ENCODE results near the gene STX17.
"Not testable (repeated sequence)": the region's sequence is repeated elsewhere in the genome, so short reads cannot be mapped to it uniquely, and the experiment has no call there.

Gene STX17

DNA sequence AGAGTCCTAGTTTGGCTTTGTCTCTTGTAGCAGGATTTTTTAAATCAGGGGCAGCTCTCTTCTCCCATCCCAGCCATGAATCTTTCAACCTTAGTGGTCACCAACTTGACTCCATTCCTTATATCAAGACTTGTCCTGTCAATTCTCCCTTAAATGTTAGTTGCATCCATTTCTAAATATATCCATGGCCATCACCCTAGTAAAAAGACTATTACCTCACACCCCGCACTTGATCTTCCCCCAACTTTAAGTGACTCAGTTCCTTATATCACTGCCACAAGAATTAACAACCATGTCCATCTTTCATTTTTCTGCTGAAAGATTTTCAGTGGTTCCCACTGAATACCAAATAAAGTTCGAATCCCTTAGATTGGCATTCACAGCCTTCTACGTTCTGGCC lies 67.0 kb downstream of the STX17 start:
- no peak for DNase-seq

- no peak for DNase-seq
Measured at GRCh38 chr9:99977033-99977792, 70.8 kb downstream of the STX17 start.

- DNase-seq: no peak
Measured at GRCh38 chr9:99978221-99978620, 71.8 kb downstream of the STX17 start.

- DNase-seq: no peak
Measured at GRCh38 chr9:99980598-99980997, 74.1 kb downstream of the STX17 start.

DNA sequence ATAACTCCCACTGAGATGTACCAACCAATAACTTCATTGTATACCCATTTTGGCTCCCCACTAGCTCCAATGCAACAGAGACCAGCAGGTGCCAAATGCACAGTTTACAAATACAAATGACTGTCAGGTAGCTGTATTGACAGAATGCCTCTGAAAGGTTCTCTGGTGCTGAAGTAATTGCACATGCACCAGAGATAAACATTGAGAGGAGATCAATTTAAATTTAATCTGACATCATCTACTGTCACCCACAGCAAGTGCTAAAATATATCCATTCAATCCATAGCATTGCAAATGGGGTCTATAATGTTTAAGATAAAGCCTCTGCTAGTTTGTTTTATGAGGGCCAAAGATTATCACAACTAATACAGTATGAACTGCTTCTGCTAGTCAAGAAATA lies 80.2 kb downstream of the STX17 start:
- no peak for DNase-seq

- DNase-seq: not testable (repeated sequence)
Measured at GRCh38 chr9:99990508-99990907, 84.1 kb downstream of the STX17 start.

- no peak for DNase-seq
Measured at GRCh38 chr9:99998266-99998665, 91.8 kb downstream of the STX17 start.

- DNase-seq: no peak
Measured at GRCh38 chr9:99998866-99999265, 92.4 kb downstream of the STX17 start.

GRCh38 chr9:99999797-100000196 lies 93.3 kb downstream of the STX17 start:
- no peak for DNase-seq

DNA sequence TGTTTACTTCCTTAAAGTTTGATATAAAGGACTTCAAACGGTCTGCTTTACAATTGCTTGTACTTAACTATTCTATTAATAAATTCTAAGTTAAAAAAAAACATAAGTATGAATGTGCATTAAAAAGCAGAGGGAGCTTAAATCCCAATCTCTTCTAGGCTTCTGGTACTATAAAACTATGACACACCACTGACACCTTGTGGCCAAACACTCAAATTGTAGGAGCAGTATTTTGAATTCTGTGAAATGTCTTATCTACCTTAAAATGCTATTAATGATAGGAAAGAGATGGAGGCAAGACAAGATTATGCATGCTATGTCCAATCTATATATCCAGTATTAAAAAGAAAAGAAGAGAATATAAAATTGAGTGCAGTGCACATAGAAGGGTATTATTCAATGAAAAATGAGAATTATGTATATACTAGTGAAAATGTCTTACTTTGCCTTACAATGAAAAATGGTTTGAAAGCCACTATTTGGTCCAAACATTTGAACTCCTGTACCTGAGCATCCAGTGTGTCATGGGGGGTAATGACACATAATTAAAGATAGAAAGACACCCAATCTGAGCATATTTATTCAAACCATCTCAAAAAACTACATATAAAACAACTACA lies 104.7 kb downstream of the STX17 start:
- no peak for DNase-seq

- no peak for DNase-seq
Measured at GRCh38 chr9:100012279-100012678, 105.8 kb downstream of the STX17 start.

GRCh38 chr9:100013573-100013972 lies 107.1 kb downstream of the STX17 start:
- no peak for DNase-seq

DNA sequence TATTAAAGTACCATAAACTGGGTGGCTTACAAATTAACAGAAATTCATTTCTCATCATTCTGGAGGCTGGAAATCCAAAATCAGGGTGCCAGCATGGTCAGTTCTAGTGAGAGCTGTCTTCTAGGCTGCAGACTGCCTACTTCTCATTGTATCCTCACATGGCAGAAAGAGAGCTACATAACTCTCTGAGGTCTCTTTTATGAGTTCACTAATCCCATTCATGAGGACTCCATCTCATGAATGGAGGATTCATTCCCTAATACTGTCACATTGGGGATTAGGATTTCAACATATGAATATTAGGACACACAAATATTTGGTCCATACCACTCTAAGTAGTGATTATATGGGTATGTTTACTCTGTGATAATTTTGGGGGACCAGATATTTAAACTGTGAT lies 108.4 kb downstream of the STX17 start:
- DNase-seq: no peak

GRCh38 chr9:100019541-100019940 lies 113.1 kb downstream of the STX17 start:
- DNase-seq: no peak

All from activated effector memory CD4-positive, alpha-beta T cell treated with anti-CD3 and anti-CD28 coated beads, Interleukin-2, amount 50 U/mL, for 16 hours (primary cell).